ENCODE results near the gene BMP7. TPM values are rescaled to one million over a fixed set of nuclear protein-coding genes. Genes with fewer than 3 reads are reported as not detected.

The BMP7 gene
- total RNA-seq, 4 donors from 2014 or later = 4.6 to 7.1 (median 5.6) TPM

GRCh38 chr20:57275813-57276212 is 9.4 kb upstream of the BMP7 start:
- Histone ChIP-seq H3K27me3 (peaks cover 0 to 18% (median 0%) of the 10 kb centered on the region in 4 donors), H3K27ac (replicated peaks in 1 of 4) (no peak overlapping the region), H3K4me3 (no peak overlapping the region), H3K4me1 (no peaks in the 10 kb centered on the region), H3K36me3 (no peaks in the 10 kb centered on the region), H3K9me3 (no peaks in the 10 kb centered on the region)
- DNase-seq (ENCODE audit: extremely low spot score) = no peak
- TF ChIP-seq POLR2AphosphoS5 (IDR thresholded peaks at IDR 0.05) = no peak
- WGBS = 53% methylated on average over 5 of the region's 5 CpGs
- intact Hi-C loops (cut with DNase I) = no loop called here

- DNase-seq (ENCODE audit: extremely low spot score) = no peak
- no peak overlapping the region for H3K27ac ChIP-seq (replicated peaks in 1 of 4)
- TF ChIP-seq POLR2A (IDR thresholded peaks at IDR 0.05; ENCODE audit: low read depth) (no peak), POLR2AphosphoS5 (IDR thresholded peaks at IDR 0.05) (no peak), EP300 (IDR thresholded peaks at IDR 0.05) (no peak)
- TF ChIP-seq, protein P1, sequence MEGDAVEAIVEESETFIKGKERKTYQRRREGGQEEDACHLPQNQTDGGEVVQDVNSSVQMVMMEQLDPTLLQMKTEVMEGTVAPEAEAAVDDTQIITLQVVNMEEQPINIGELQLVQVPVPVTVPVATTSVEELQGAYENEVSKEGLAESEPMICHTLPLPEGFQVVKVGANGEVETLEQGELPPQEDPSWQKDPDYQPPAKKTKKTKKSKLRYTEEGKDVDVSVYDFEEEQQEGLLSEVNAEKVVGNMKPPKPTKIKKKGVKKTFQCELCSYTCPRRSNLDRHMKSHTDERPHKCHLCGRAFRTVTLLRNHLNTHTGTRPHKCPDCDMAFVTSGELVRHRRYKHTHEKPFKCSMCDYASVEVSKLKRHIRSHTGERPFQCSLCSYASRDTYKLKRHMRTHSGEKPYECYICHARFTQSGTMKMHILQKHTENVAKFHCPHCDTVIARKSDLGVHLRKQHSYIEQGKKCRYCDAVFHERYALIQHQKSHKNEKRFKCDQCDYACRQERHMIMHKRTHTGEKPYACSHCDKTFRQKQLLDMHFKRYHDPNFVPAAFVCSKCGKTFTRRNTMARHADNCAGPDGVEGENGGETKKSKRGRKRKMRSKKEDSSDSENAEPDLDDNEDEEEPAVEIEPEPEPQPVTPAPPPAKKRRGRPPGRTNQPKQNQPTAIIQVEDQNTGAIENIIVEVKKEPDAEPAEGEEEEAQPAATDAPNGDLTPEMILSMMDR (IDR thresholded peaks at IDR 0.05) = no peak
- no peaks in the 10 kb centered on the region for H3K9me3 ChIP-seq
- 83% methylated on average over 3 of the region's 3 CpGs for WGBS
- no peaks in the 10 kb centered on the region for H3K36me3 ChIP-seq
- no peak overlapping the region for H3K4me3 ChIP-seq
- H3K4me1 ChIP-seq = no peaks in the 10 kb centered on the region
- peaks cover 0 to 16% (median 0%) of the 10 kb centered on the region in 4 donors for H3K27me3 ChIP-seq
- intact Hi-C loops (cut with DNase I) = no loop called here
Measured at GRCh38 chr20:57275334-57275733, 8.9 kb upstream of the BMP7 start.

DNA sequence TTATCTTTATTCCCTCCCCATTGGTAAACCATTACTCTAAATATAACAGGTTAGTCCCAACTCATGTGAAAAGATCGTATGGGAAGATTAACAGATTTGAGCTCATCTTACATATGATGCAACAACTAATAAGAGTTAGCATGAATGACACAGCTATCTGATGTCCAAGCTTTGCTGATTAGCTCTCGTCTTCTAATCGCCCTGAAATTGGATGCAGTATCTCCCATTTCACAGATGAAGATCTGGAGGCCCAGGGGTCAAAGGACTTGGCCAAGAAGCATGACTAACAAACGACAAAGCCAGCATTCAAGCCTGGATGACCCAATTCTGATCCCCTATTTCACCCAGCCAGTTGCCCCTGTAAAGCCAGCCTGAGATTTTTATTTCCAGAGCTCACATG is 8.4 kb upstream of the BMP7 start:
- H3K27ac ChIP-seq (replicated peaks in 1 of 4) = no peak overlapping the region
- 79% methylated on average over 4 of the region's 4 CpGs for WGBS
- TF ChIP-seq POLR2A (IDR thresholded peaks at IDR 0.05; ENCODE audit: low read depth) (no peak), POLR2AphosphoS5 (IDR thresholded peaks at IDR 0.05) (no peak), EP300 (IDR thresholded peaks at IDR 0.05) (no peak)
- TF ChIP-seq, protein P1 (IDR thresholded peaks at IDR 0.05) = no peak
- H3K9me3 ChIP-seq = no peaks in the 10 kb centered on the region
- intact Hi-C loops (cut with DNase I) = no loop called here
- no peaks in the 10 kb centered on the region for H3K4me1 ChIP-seq
- H3K27me3 ChIP-seq = peaks cover 0 to 18% (median 0%) of the 10 kb centered on the region in 4 donors
- no peaks in the 10 kb centered on the region for H3K36me3 ChIP-seq
- H3K4me3 ChIP-seq = no peak overlapping the region
- DNase-seq (ENCODE audit: extremely low spot score) = no peak

- Histone ChIP-seq H3K27me3 (peaks cover 0 to 16% (median 0%) of the 10 kb centered on the region in 4 donors), H3K4me3 (no peak overlapping the region), H3K36me3 (no peaks in the 10 kb centered on the region), H3K4me1 (no peaks in the 10 kb centered on the region), H3K9me3 (no peaks in the 10 kb centered on the region), H3K27ac (replicated peaks in 1 of 4) (no peak overlapping the region)
- WGBS = 89% methylated on average over 3 of the region's 3 CpGs
- no peak for TF ChIP-seq EP300 (IDR thresholded peaks at IDR 0.05)
- TF ChIP-seq, protein P1 (IDR thresholded peaks at IDR 0.05) = no peak
- no peak for TF ChIP-seq POLR2A (IDR thresholded peaks at IDR 0.05; ENCODE audit: low read depth)
- TF ChIP-seq POLR2AphosphoS5 (IDR thresholded peaks at IDR 0.05) = no peak
- DNase-seq (ENCODE audit: extremely low spot score) = no peak
- intact Hi-C loops (cut with DNase I) = no loop called here
Measured at GRCh38 chr20:57274299-57274698, 7.9 kb upstream of the BMP7 start.

- H3K36me3 ChIP-seq = no peaks in the 10 kb centered on the region
- DNase-seq (ENCODE audit: extremely low spot score) = no peak
- TF ChIP-seq, protein P1 (IDR thresholded peaks at IDR 0.05) = no peak
- TF ChIP-seq EP300 (IDR thresholded peaks at IDR 0.05) = no peak
- TF ChIP-seq POLR2A (IDR thresholded peaks at IDR 0.05; ENCODE audit: low read depth) = no peak
- TF ChIP-seq POLR2AphosphoS5 (IDR thresholded peaks at IDR 0.05) = no peak
- no peak overlapping the region for H3K27ac ChIP-seq (replicated peaks in 1 of 4)
- WGBS = 79% methylated on average over 4 of the region's 4 CpGs
- intact Hi-C loops (cut with DNase I) = no loop called here
- no peak overlapping the region for H3K4me3 ChIP-seq
- peaks cover 0 to 26% (median 0%) of the 10 kb centered on the region in 4 donors for H3K27me3 ChIP-seq
- no peaks in the 10 kb centered on the region for H3K4me1 ChIP-seq
- H3K9me3 ChIP-seq = no peaks in the 10 kb centered on the region
Measured at GRCh38 chr20:57272883-57273535, 6.6 kb upstream of the BMP7 start.
